T-helper 1 cell treated with Interleukin-12 subunit alpha and Interleukin-12 subunit beta and Interleukin-4 antibody, amounts not matched to agents 30 ng/mL and 1 ng/mL, for 36 hours (primary cell): ENCODE data around the gene LDLRAD3. TPM values are rescaled to one million over a fixed set of nuclear protein-coding genes. Genes with fewer than 3 reads are reported as not detected.
"Not testable (repeated sequence)": the region's sequence is repeated elsewhere in the genome, so short reads cannot be mapped to it uniquely, and the experiment has no call there.

Source experiments
- intact Hi-C: fragments of 100-400 bp; cut with micrococcal nuclease; formaldehyde crosslinking; loops from one replicate; pipeline ENCODE4 v1.15.1; 2024
- total RNA-seq: library from RNA; stranded (reverse); gene quantifications from 2 replicates; pipeline ENCODE4 v1.2.3, GENCODE V29; 2022

The LDLRAD3 gene, protein sequence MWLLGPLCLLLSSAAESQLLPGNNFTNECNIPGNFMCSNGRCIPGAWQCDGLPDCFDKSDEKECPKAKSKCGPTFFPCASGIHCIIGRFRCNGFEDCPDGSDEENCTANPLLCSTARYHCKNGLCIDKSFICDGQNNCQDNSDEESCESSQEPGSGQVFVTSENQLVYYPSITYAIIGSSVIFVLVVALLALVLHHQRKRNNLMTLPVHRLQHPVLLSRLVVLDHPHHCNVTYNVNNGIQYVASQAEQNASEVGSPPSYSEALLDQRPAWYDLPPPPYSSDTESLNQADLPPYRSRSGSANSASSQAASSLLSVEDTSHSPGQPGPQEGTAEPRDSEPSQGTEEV
- 0.15 and 0.17 TPM in 2 replicates for total RNA-seq

DNA sequence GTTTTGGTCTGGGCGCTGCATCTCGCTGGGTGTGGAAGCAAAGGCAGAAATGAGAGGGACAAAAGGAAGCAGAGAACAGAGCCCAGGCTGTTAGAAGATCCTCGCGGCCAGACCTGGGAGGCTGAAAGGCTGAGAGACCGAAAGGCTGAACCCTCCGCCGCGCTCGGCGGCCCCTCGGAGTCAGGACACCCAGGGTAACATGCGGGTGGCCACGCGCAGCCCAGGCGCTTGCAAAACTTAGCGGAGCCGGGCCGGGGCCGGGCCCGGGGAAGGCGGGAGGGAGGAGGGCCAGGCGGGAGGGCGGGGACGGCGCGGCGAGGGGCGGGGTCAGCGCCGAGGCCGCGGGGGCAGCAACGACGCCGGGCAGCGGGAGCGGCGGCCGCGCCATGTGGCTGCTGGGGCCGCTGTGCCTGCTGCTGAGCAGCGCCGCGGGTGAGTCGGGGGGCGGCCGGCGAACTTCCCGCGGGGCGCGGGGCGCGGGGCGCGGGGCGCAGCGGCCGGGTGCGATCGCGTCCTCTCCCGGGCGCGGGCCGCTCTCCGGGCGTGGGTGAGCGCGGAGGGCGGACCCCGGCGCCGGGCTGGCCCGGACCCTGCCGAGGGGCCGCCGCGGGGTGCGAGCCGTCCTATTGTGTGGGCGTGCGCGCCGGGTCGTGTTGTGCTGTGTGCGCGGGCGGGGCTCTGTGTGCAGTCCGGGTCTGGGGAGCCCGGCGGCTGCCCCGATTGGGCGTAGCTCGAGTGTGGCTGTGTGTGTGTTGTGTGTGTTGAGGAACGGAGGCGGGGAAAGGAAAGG lies at the start of gene LDLRAD3:
LDLRAD3 (plus strand) TSS at position 350 of the 790 bp plus-strand sequence; CDS start at position 387, 37 bp downstream.
- intact Hi-C loops: no loop called here

- intact Hi-C loops: no loop called here
Observed at GRCh38 chr11:35897019-35897418, 46.8 kb upstream of the LDLRAD3 start.

DNA sequence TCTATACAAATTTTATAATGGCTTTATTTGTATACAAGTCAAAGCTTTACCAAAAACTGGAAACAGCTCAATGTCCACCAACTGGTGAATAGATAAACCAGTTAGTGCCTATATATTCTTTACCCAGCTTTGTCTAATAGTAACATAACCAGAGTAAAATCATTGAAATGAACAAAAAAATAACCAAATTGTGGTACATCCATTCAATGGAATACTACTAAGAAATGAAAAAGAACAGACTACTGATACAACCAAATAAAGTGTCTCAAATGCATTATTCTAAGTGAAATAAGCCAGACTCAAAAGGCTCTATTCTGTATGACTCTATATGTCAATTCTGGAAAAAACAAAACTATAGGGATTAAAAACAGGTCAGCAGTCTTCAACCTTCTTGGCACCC lies 40.9 kb upstream of the LDLRAD3 start:
- intact Hi-C loops: no loop called here

DNA sequence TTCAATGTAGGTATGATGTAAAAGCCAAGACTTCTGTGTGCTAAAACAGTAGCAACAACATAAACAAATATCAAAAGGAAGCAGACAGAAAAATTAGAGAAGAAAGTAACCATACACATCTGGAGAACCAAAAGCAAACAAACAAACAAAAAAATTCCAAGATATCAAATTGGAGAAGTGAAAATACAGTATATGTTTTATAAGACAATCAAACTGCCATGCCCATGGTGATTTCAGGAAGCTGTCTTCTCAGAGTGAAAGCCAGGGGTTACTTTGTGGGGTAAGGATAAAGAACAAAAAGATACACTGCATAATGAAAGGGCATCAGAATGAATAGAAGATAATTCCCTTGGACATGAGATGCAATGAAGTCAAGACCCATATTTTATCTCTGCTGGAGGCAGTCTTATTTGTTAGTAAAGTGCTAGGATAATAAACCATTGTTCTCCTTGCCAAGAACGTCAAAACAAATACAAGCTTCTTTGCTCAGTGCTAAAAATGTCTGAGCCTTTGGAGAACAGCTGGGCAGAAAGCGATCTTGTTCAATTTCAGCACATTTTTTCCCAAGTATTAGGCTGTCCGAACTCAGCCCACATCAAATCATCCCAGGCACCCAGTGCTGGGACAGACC lies 38.1 kb upstream of the LDLRAD3 start:
- intact Hi-C loops: no loop called here

GRCh38 chr11:35906277-35906661 lies 37.6 kb upstream of the LDLRAD3 start:
- intact Hi-C loops: no loop called here

DNA sequence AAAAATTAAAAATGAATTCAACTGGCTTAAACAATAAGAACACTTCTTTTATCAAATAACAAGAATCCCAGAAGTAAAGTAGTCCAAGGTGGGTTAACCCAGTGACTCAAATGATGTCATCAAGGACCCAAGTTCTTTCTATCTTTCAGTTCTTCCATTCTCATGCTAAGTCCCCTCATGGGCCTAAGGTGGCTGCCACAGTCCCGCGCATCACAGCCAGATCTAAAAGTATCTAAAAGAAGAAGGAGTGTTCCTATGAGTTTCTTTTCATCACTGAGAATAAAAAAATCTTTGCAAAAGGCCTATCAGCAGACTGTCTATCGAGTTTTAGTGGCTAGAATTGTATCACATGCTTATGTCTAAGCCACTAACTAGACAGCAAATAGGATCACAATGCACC lies 37.2 kb upstream of the LDLRAD3 start:
- intact Hi-C loops: no loop called here

- intact Hi-C loops: no loop called here
Observed at GRCh38 chr11:35907648-35908431, 36.0 kb upstream of the LDLRAD3 start.

- intact Hi-C loops: not testable (repeated sequence)
Observed at GRCh38 chr11:35908432-35908771, 35.5 kb upstream of the LDLRAD3 start.

- intact Hi-C loops: no loop called here
Observed at GRCh38 chr11:35909511-35910265, 34.2 kb upstream of the LDLRAD3 start.

- intact Hi-C loops: no loop called here
Observed at GRCh38 chr11:35911013-35911412, 32.8 kb upstream of the LDLRAD3 start.

- intact Hi-C loops: no loop called here
Observed at GRCh38 chr11:35911616-35912165, 32.2 kb upstream of the LDLRAD3 start.

DNA sequence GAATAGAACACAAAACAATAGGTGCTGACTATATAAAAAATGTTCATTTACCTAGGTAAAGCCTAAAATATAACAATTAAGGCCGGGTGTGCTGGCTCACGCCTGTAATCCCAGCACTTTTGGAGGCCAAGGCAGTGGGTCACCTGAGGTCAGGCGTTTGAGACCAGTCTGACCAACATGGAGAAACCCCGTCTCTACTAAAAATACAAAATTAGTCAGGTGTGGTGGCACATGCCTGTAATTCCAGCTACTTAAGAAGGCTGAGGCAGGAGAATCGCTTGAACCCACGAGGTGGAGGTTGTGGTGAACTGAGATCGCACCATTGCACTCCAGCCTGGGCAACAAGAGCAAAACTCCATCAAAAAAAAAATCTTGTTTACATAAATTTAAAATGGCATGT lies 31.4 kb upstream of the LDLRAD3 start:
- intact Hi-C loops: not testable (repeated sequence)

DNA sequence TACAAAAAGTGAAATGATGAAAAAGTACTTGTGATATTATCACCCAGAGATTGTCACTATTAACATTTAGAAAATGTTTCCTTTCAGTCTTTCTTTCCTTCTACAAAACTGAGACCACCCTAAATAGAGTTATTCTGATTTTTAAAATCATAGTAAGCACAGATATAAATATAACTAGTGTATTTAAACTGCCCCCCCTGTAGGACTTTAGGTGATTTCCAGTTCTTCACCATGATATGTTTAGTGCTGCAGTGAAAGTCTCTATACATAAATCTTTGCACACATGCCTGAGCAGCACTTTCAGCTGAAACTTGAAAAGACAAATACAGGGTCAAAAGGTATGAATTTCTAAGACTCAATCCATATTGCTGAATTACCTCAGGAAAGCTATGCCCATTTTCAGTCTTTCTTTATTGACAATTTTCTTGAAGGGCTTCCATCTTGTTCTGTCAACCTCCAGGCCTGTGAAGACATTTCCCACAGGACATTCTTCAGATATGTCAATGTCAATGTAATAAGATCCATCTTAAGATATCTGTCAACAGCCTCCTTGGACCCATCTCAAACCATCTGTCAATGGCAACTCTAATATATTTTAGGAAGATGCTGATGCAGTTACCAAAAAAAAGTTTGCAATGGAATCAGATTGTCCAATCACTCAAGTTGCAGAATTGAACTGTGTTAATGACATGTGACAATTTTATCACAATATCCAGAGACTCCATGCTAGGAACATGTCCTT lies 30.8 kb upstream of the LDLRAD3 start:
- intact Hi-C loops: no loop called here

DNA sequence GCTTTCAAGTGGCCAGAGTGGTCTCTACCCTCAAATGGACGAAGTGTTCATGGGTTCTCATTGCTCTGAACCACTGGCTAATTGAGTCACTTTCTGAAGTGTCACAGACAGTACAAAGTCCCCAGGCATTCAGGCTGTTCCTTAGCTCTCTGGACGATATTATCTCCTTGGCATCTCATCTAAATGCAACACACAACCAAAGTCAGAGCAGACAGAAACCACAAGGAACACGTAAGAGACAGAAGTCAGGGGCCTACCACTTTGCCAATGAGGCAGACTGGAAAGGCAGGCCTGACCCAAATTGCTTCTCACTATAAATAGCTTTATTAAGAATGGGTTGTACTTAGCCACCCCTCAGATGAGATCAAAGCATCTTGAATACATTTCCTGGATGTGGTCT lies 29.0 kb upstream of the LDLRAD3 start:
- intact Hi-C loops: no loop called here

GRCh38 chr11:35916270-35916669 lies 27.6 kb upstream of the LDLRAD3 start:
- intact Hi-C loops: no loop called here

GRCh38 chr11:35917676-35918075 lies 26.2 kb upstream of the LDLRAD3 start:
- intact Hi-C loops: no loop called here

GRCh38 chr11:35918716-35919115 lies 25.1 kb upstream of the LDLRAD3 start:
- intact Hi-C loops: no loop called here

DNA sequence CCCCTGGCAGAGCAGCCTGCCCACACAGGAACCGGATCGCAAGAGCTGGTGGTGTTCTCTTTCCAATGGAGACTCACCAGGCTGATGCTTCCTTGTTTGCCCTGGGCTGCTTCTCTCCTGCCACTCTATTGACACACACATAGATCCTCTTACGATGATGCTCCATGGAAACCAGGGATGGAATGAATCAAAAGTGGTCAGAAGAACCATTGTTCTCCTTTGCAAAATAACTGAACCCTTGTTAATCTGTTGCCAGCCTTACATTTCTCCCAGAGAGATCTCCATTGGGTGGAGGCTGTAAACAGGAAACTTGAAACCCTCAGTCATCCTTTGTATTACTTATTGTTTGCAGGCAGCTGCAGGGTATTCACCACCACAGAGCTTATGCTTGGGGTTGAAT lies 24.6 kb upstream of the LDLRAD3 start:
- intact Hi-C loops: no loop called here

DNA sequence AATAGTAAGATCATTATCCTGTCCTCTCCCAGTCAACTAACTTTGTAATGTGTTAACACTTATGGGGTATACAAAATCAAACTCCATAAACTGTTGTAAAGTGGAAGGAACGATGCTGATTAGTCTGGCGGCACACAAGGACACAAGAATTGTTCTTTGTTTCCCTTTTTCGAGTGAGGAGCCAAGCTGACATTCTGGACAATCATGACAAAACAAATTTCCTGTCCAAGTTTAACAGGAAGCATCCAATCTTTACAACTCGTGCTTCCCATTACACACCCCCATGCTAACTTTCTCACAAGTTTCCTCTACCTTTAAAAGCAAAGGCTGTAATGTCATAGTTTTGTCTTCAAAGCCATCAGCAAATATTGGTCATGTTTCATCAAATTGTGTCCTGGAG lies 20.4 kb upstream of the LDLRAD3 start:
- intact Hi-C loops: no loop called here

GRCh38 chr11:35924811-35925210 lies 19.1 kb upstream of the LDLRAD3 start:
- intact Hi-C loops: no loop called here
